B cell (primary cell): Measurements from ENCODE around the gene PMPCA. TPM values are rescaled to one million over a fixed set of nuclear protein-coding genes. Genes with fewer than 3 reads are reported as not detected.

Experiments
- ATAC-seq: fragments of 200-7000 bp; cut with Tn5 transposase; one replicate; pipeline ENCODE4 v1.10.0; 2021; ENCODE audit warnings: low read depth, mild to moderate bottlenecking, moderate number of reproducible peaks, moderate library complexity
- CTCF ChIA-PET: fragments of 350-600 bp; sonication (Branson Sonifier 250); formaldehyde crosslinking; loops from one replicate; lab custom pipeline; 2021; ENCODE audit warnings: antibody characterized with exemption, inconsistent platforms; lab: Charles Lee
- POLR2A ChIA-PET: fragments of 350-600 bp; sonication (Branson Sonifier 250); formaldehyde crosslinking; loops from one replicate; lab custom pipeline; 2021; ENCODE audit warnings: antibody characterized with exemption; lab: Charles Lee
- DNase-seq: peaks from one replicate; pipeline ENCODE4 v3.0.0; 2013
- H2AFZ ChIP-seq: 2 replicates; pipeline ENCODE4 v1.6.1; 2012; ENCODE audit warnings: mild to moderate bottlenecking, low read depth, low read length; ENCODE audit not compliant: insufficient read depth, poor library complexity, severe bottlenecking
- H3K27ac ChIP-seq, 2 donors: 1 replicate in 1 of 2; 2 replicates in 1 of 2; pipeline ENCODE4 v1.5.1; 2012 to 2013; ENCODE audit warnings: low read length in 2 of 2, mild to moderate bottlenecking in 2 of 2, moderate library complexity in 1 of 2
- H3K27me3 ChIP-seq, 4 experiments: fragments of 200-600 bp in 1 of 4; sonication (generic) in 1 of 4; replicated peaks in 1 of 4; 1 replicate in 2 of 4; 2 replicates in 2 of 4; pipeline versions ENCODE4 v1.6.1 to v1.7.0; 2013 to 2016; ENCODE audit warnings: low read length in 3 of 4, mild to moderate bottlenecking in 2 of 4, mixed read lengths in 1 of 4, moderate library complexity in 1 of 4; ENCODE audit not compliant: insufficient read depth in 4 of 4, control insufficient read depth in 3 of 4; ENCODE audit errors: control extremely low read depth in 1 of 4
- H3K36me3 ChIP-seq, 2 experiments: replicated peaks in 1 of 2; 1 replicate in 1 of 2; 2 replicates in 1 of 2; pipeline versions ENCODE4 v1.6.1 to v1.7.1; 2013; ENCODE audit warnings: low read length in 1 of 2; ENCODE audit not compliant: insufficient read depth in 2 of 2, control insufficient read depth in 1 of 2; ENCODE audit errors: control extremely low read depth in 1 of 2, extremely low read depth in 1 of 2
- H3K4me1 ChIP-seq, 2 donors: fragments of 200-600 bp in 1 of 2; sonication (generic) in 1 of 2; 1 replicate in 1 of 2; 2 replicates in 1 of 2; pipeline versions ENCODE4 v1.5.1 to v1.6.1; 2013 to 2017; ENCODE audit warnings: low read length in 2 of 2; ENCODE audit not compliant: control insufficient read depth in 2 of 2, insufficient read depth in 2 of 2
- H3K4me2 ChIP-seq: replicated peaks from 2 replicates; pipeline ENCODE3; 2012; ENCODE audit warnings: mild to moderate bottlenecking, low read depth, low read length; ENCODE audit not compliant: poor library complexity, severe bottlenecking
- H3K4me3 ChIP-seq, 5 experiments: fragments of 200-600 bp in 1 of 5; sonication (generic) in 1 of 5; 1 replicate in 3 of 5; 2 replicates in 2 of 5; pipeline versions ENCODE4 v1.5.1 to v1.7.0; 2011 to 2016; ENCODE audit warnings: low read length in 4 of 5, mild to moderate bottlenecking in 4 of 5, low read depth in 2 of 5, control low read depth in 1 of 5, moderate library complexity in 1 of 5; ENCODE audit not compliant: insufficient read depth in 1 of 5; ENCODE audit errors: control extremely low read depth in 1 of 5, extremely low read depth in 1 of 5
- H3K79me2 ChIP-seq: fragments of 200-600 bp; sonication (generic); one replicate; pipeline ENCODE4 v1.6.0; 2016; ENCODE audit warnings: low read length; ENCODE audit not compliant: control insufficient read depth, insufficient read depth
- H3K9ac ChIP-seq: fragments of 200-600 bp; sonication (generic); 2 replicates; pipeline ENCODE4 v1.6.1; 2017; ENCODE audit warnings: mild to moderate bottlenecking, low read length, moderate library complexity
- H3K9me3 ChIP-seq, 3 donors: one replicate each; pipeline versions ENCODE4 v1.6.1 to v1.7.1; 2013; ENCODE audit warnings: low read length in 2 of 3; ENCODE audit not compliant: control insufficient read depth in 2 of 3, insufficient read depth in 1 of 3; ENCODE audit errors: control extremely low read depth in 1 of 3
- H4K20me1 ChIP-seq: 2 replicates; pipeline ENCODE4 v1.6.0; 2012; ENCODE audit warnings: mild to moderate bottlenecking, low read length; ENCODE audit not compliant: insufficient read depth, control insufficient read depth, poor library complexity, severe bottlenecking
- H3K27ac Mint-ChIP-seq: one replicate; pipeline ENCODE4 v1.8.0; 2021; ENCODE audit warnings: mixed read lengths
- H3K27me3 Mint-ChIP-seq: one replicate; pipeline ENCODE4 v1.8.0; 2021; ENCODE audit warnings: mixed read lengths
- H3K4me1 Mint-ChIP-seq: one replicate; pipeline ENCODE4 v1.8.0; 2021; ENCODE audit warnings: mixed read lengths
- H3K4me3 Mint-ChIP-seq: one replicate; pipeline ENCODE4 v1.8.0; 2021; ENCODE audit warnings: mixed read lengths
- H3K9me3 Mint-ChIP-seq: one replicate; pipeline ENCODE4 v1.8.0; 2022; ENCODE audit warnings: mixed read lengths; ENCODE audit not compliant: insufficient read depth
- EZH2 ChIP-seq: IDR thresholded peaks from 2 replicates; pipeline ENCODE4 v1.6.1; 2012; ENCODE audit warnings: borderline replicate concordance, low read depth, mild to moderate bottlenecking, moderate library complexity, low read length; ENCODE audit not compliant: insufficient read depth, poor library complexity, severe bottlenecking
- whole genome bisulfite sequencing: methylation state at CpG from one replicate; pipeline ENCODE4 v1.1.5; 2013; ENCODE audit warnings: missing lambda C conversion rate; ENCODE audit not compliant: insufficient coverage; 5-methylcytosine and 5-hydroxymethylcytosine counted together
- intact Hi-C: fragments of 100-400 bp; cut with micrococcal nuclease; formaldehyde crosslinking; loops from one replicate; pipeline ENCODE4 v1.10.0; 2022
- polyA plus RNA-seq: library from polyadenylated mRNA; depleted of rRNA; stranded (reverse); fragments of >200 nt; gene quantifications from 2 replicates; pipeline ENCODE4 v1.2.3, GENCODE V29; 2012
- total RNA-seq, 2 donors: library from RNA; stranded (reverse); fragments of 120-200 nt in 1 of 2; gene quantifications; 1 replicate in 1 of 2; 2 replicates in 1 of 2; pipeline versions ENCODE4 v1.2.3 to v1.2.4, GENCODE V29; 2013 to 2022
- TF ChIP-seq, protein P1 (sequence below): fragments of 200-600 bp; IDR thresholded peaks from one replicate; pipeline ENCODE4 v1.8.0; 2022; ENCODE audit warnings: antibody characterized with exemption, mild to moderate bottlenecking

PMPCA gene
- total and polyA plus RNA-seq, 2 donors (not counting 1 experiment from before 2014, with no cell fraction given), result 64.4 to 72.2 TPM

DNA sequence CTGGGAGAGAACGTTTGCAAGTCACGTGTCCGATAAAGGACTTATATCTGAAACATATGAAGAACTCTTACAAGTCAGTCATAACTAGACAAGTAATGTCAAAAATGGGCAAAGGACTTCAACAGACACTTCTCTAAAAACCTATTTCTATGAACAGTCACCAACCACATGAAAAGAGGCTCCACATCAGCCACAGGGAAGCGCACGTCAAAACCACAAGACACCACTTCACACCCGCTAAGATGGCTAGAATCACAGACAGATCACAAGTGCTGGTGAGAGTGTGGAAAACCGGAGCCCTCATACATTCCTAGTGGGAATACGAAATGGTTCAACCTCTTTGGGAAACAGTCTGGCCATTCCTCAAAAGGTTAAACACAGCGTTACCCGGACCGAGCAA lies 25.4 kb upstream of the PMPCA start:
- DNase-seq, result no peak
- Histone ChIP-seq H3K4me1 (no peaks in the 10 kb centered on the region), H3K4me2 (no peak overlapping the region), H3K4me3 (no peak overlapping the region), H3K9ac (no peak overlapping the region), H3K27me3 (no peaks in the 10 kb centered on the region), H4K20me1 (no peaks in the 10 kb centered on the region), H3K27ac (no peak overlapping the region), H2AFZ (no peak overlapping the region), H3K79me2 (no peaks in the 10 kb centered on the region), H3K9me3 (no peaks in the 10 kb centered on the region), H3K36me3 (peaks cover 0 to 46% of the 10 kb centered on the region in 2 experiments)
- CTCF ChIA-PET, result no interaction called here
- Mint-ChIP-seq H3K4me1 (no peaks in the 10 kb centered on the region), H3K27ac (no peak overlapping the region), H3K4me3 (no peak overlapping the region), H3K9me3 (no peaks in the 10 kb centered on the region), H3K27me3 (no peaks in the 10 kb centered on the region)
- intact Hi-C loops, result no loop called here
- TF ChIP-seq, protein P1, sequence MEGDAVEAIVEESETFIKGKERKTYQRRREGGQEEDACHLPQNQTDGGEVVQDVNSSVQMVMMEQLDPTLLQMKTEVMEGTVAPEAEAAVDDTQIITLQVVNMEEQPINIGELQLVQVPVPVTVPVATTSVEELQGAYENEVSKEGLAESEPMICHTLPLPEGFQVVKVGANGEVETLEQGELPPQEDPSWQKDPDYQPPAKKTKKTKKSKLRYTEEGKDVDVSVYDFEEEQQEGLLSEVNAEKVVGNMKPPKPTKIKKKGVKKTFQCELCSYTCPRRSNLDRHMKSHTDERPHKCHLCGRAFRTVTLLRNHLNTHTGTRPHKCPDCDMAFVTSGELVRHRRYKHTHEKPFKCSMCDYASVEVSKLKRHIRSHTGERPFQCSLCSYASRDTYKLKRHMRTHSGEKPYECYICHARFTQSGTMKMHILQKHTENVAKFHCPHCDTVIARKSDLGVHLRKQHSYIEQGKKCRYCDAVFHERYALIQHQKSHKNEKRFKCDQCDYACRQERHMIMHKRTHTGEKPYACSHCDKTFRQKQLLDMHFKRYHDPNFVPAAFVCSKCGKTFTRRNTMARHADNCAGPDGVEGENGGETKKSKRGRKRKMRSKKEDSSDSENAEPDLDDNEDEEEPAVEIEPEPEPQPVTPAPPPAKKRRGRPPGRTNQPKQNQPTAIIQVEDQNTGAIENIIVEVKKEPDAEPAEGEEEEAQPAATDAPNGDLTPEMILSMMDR, result no peak
- TF ChIP-seq EZH2, result no peak
- POLR2A ChIA-PET, result interaction anchor here (0.7 kb wide), 1 partner anchor 549 kb away, joined by 3 read pairs; no protein-coding TSS in a partner anchor
- no peak for ATAC-seq
- WGBS, result 80% methylated on average over 6 of the region's 11 CpGs

DNA sequence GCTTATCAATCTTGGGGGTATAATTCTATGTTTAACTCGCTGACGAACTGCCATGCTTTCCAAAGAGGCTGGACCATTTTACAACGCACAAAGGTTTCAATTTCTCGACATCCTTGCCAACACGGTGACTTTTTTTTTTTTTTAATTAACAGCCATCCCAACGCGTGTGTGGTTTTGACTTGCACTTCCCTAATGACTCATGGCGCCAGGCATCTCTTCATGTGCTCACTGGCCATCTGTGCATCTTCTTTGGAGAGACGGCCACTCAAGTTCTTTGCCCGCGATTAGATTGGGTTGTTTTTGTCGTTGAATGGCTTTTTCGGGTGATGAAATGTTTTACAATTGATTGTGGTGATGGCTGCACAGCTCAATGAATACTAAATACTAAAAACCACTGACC lies 24.4 kb upstream of the PMPCA start:
- 89% methylated on average over 8 of the region's 13 CpGs for WGBS
- no peaks in the 10 kb centered on the region for H3K9me3 Mint-ChIP-seq
- ATAC-seq (no peak), DNase-seq (no peak)
- no peak overlapping the region for H3K27ac Mint-ChIP-seq
- CTCF ChIA-PET, result no interaction called here
- Histone ChIP-seq H4K20me1 (no peaks in the 10 kb centered on the region), H3K9ac (no peak overlapping the region), H3K27me3 (no peaks in the 10 kb centered on the region), H3K9me3 (no peaks in the 10 kb centered on the region), H3K27ac (no peak overlapping the region), H3K79me2 (no peaks in the 10 kb centered on the region), H3K36me3 (peaks cover 0 to 44% of the 10 kb centered on the region in 2 experiments), H3K4me2 (no peak overlapping the region), H3K4me3 (no peak overlapping the region), H3K4me1 (no peaks in the 10 kb centered on the region), H2AFZ (no peak overlapping the region)
- H3K4me1 Mint-ChIP-seq, result no peaks in the 10 kb centered on the region
- no peaks in the 10 kb centered on the region for H3K27me3 Mint-ChIP-seq
- TF ChIP-seq EZH2, result no peak
- TF ChIP-seq, protein P1, result no peak
- no peak overlapping the region for H3K4me3 Mint-ChIP-seq
- intact Hi-C loops, result no loop called here
- POLR2A ChIA-PET, result no interaction called here
